HepG2 (cell line): ENCODE results near the gene TGFBRAP1. TPM values are rescaled to one million over a fixed set of nuclear protein-coding genes. Genes with fewer than 3 reads are reported as not detected.
A peak's percentile ranks its signal among the peaks of the same experiment; 100 is the strongest.

Experiments used
- ATAC-seq: fragments of 200-7000 bp; cut with Tn5 transposase; 3 replicates; pipeline ENCODE4 v1.9.1; 2020; ENCODE audit warnings: mild to moderate bottlenecking, moderate library complexity
- BruUV-seq: library from RNA; stranded (reverse); fragments of 400-500 nt; replicated peaks from 2 replicates; lab custom pipeline; 2021; lab: Mats Ljungman, UMichigan
- CTCF ChIA-PET: fragments of 300-600 bp; formaldehyde crosslinking; extraction: SDS; loops from one replicate; lab custom pipeline; 2021; ENCODE audit warnings: low total read pairs, inconsistent platforms, low intra/inter-chr PET ratio; lab: Yijun Ruan, JAX
- POLR2A ChIA-PET: fragments of 350-600 bp; sonication (Branson Sonifier 250); formaldehyde crosslinking; loops from one replicate; lab custom pipeline; 2020; ENCODE audit warnings: antibody characterized with exemption, inconsistent platforms; lab: Yijun Ruan, JAX
- DNase-seq: peaks from one replicate; pipeline ENCODE4 v3.0.0-alpha.2; 2015; ENCODE audit warnings: low spot score
- FAIRE-seq: peaks from 3 replicates; lab custom pipeline; 2011; peaks lifted over from hg19 to GRCh38; lab: Jason Lieb, UNC
- H2AFZ ChIP-seq: one replicate; pipeline ENCODE4 v1.6.1; 2011; ENCODE audit warnings: low read length, inconsistent platforms
- H3K27ac ChIP-seq: fragments of 300-600 bp; 3 replicates; pipeline ENCODE4 v1.8.0; 2011; ENCODE audit warnings: mixed run types, mild to moderate bottlenecking, mixed read lengths, low read length, inconsistent platforms; ENCODE audit not compliant: insufficient read depth; ENCODE audit errors: extremely low read length
- H3K27me3 ChIP-seq, 2 experiments: fragments of 200-600 bp in 1 of 2; 2 replicates in 1 of 2; 3 replicates in 1 of 2; pipeline versions ENCODE4 v1.6.0 to v1.8.0; 2011; ENCODE audit warnings: low read length in 2 of 2, mild to moderate bottlenecking in 2 of 2, moderate library complexity in 2 of 2, inconsistent platforms in 1 of 2; ENCODE audit not compliant: insufficient read depth in 2 of 2, control insufficient read depth in 1 of 2
- H3K36me3 ChIP-seq, 2 experiments: fragments of 200-600 bp in 1 of 2; replicated peaks in 1 of 2; 2 replicates in 1 of 2; 3 replicates in 1 of 2; pipeline versions ENCODE4 v1.5.1 to v1.8.0; 2011; ENCODE audit warnings: low read length in 2 of 2, inconsistent platforms in 1 of 2; ENCODE audit not compliant: insufficient read depth in 2 of 2, control insufficient read depth in 1 of 2
- H3K4me1 ChIP-seq: 2 replicates; pipeline ENCODE4 v1.5.1; 2012; ENCODE audit warnings: low read length, inconsistent platforms; ENCODE audit not compliant: insufficient read depth
- H3K4me2 ChIP-seq: 2 replicates; pipeline ENCODE4 v1.6.0; 2011; ENCODE audit warnings: low read depth, low read length, inconsistent platforms
- H3K4me3 ChIP-seq, 3 experiments: fragments of 200-600 bp in 1 of 3; sonication (generic), shearing (Covaris generic) in 1 of 3; replicated peaks in 1 of 3; 2 replicates each; pipeline ENCODE4 v1.5.1; 2011 to 2016; ENCODE audit warnings: low read length in 3 of 3, inconsistent platforms in 2 of 3, low read depth in 2 of 3, mild to moderate bottlenecking in 2 of 3, control low read depth in 1 of 3, mixed read lengths in 1 of 3; ENCODE audit not compliant: insufficient read depth in 1 of 3
- H3K79me2 ChIP-seq: one replicate; pipeline ENCODE4 v1.6.1; 2011; ENCODE audit warnings: low read length, inconsistent platforms; ENCODE audit not compliant: insufficient read depth
- H3K9ac ChIP-seq: 2 replicates; pipeline ENCODE4 v1.6.0; 2011; ENCODE audit warnings: mild to moderate bottlenecking, low read depth, low read length, inconsistent platforms; ENCODE audit not compliant: insufficient read depth
- H3K9me3 ChIP-seq: 2 replicates; pipeline ENCODE4 v1.5.1; 2012; ENCODE audit warnings: mild to moderate bottlenecking, low read length
- H4K20me1 ChIP-seq: 2 replicates; pipeline ENCODE4 v1.6.0; 2011; ENCODE audit warnings: inconsistent platforms, mild to moderate bottlenecking, low read length, moderate library complexity; ENCODE audit not compliant: insufficient read depth
- FOSL2 ChIP-seq: sonication (generic); formaldehyde crosslinking; IDR thresholded peaks from 2 replicates; pipeline ENCODE4 v1.4.0; 2020; ENCODE audit warnings: missing genetic modification reagents
- RBM22 ChIP-seq: fragments of 200-400 bp; formaldehyde crosslinking; optimal IDR thresholded peaks from 2 replicates; pipeline ENCODE3; 2017; ENCODE audit warnings: mild to moderate bottlenecking, low read length, moderate library complexity
- SRSF9 ChIP-seq: fragments of 200-400 bp; formaldehyde crosslinking; IDR thresholded peaks from 2 replicates; pipeline ENCODE4 v1.6.1; 2018; ENCODE audit warnings: borderline replicate concordance, mild to moderate bottlenecking, low read depth, low read length; ENCODE audit not compliant: insufficient read depth, poor library complexity, severe bottlenecking
- ZNF660 ChIP-seq: sonication (generic); formaldehyde crosslinking; IDR thresholded peaks from 2 replicates; pipeline ENCODE4 v1.5.1; 2020; ENCODE audit warnings: mild to moderate bottlenecking, low read depth, missing genetic modification reagents, borderline replicate concordance
- WGBS: methylation state at CpG from one replicate; pipeline ENCODE4 v1.1.6; 2017; ENCODE audit warnings: low lambda C conversion rate; 5-methylcytosine and 5-hydroxymethylcytosine counted together
- in situ Hi-C: cut with HindIII; loops from 2 replicates; pipeline ENCODE4 v1.10.0; 2017; ENCODE audit warnings: low pct_unique_long_range_greater_than_20kb; ENCODE audit not compliant: extremely low pct_ligation_motif_present
- intact Hi-C: fragments of 100-400 bp; cut with micrococcal nuclease; formaldehyde crosslinking; loops from one replicate; pipeline ENCODE4 v1.10.0; 2022; ENCODE audit not compliant: unreplicated experiment
- polyA plus RNA-seq, 8 experiments: library from polyadenylated mRNA; depleted of rRNA in 3 of 8; stranded (reverse) in 7 of 8; unstranded in 1 of 8; fragments of >200 nt; fragmentation: Illumina TruSeq in 4 of 8; extraction: Trizol in 4 of 8; gene quantifications; 2 replicates each; pipeline versions ENCODE4 v1.2.1 to v1.2.3, GENCODE V29; 2011 to 2016; ENCODE audit warnings: low read depth in 4 of 8, missing spikeins in 1 of 8, mixed read lengths in 1 of 8; ENCODE audit not compliant: insufficient read depth in 1 of 8
- total RNA-seq, 5 experiments: library from RNA; depleted of rRNA; stranded (reverse); fragments of >200 nt; fragmentation: Illumina TruSeq; extraction: Trizol; gene quantifications; 2 replicates each; pipeline ENCODE4 v1.2.3, GENCODE V29; 2016; ENCODE audit warnings: low read depth in 1 of 5

TGFBRAP1 gene
- total and polyA plus RNA-seq, 2 of the 13 experiments (the other 11 are each of a cell fraction or from before 2014, with no cell fraction given) = 12.7 to 22.9 TPM

- POLR2A ChIA-PET = no interaction called here
- H3K79me2 ChIP-seq = no peaks in the 10 kb centered on the region
- no peak for FAIRE-seq
- no peaks in the 10 kb centered on the region for H3K27me3 ChIP-seq
- no peak overlapping the region for H3K4me3 ChIP-seq
- H3K27ac ChIP-seq = no peak overlapping the region
- intact Hi-C loops (no loop called here), in situ Hi-C loops (no loop called here)
- CTCF ChIA-PET = no interaction called here
- no peaks in the 10 kb centered on the region for H3K9me3 ChIP-seq
- no peaks in the 10 kb centered on the region for H4K20me1 ChIP-seq
- no peak for DNase-seq
- no TSS peak for BruUV-seq
- H3K36me3 ChIP-seq = peaks cover 53 to 98% of the 10 kb centered on the region in 2 experiments
- H3K4me1 ChIP-seq = no peaks in the 10 kb centered on the region
- no peak overlapping the region for H2AFZ ChIP-seq
- no peak overlapping the region for H3K9ac ChIP-seq
- 97% methylated on average over 4 of the region's 4 CpGs for WGBS
- H3K4me2 ChIP-seq = no peak overlapping the region
- TF ChIP-seq RBM22 = peak; percentile 48
- TF ChIP-seq ZNF660 = no peak
- no peak for ATAC-seq
Observed at GRCh38 chr2:105274046-105274445, 55.5 kb downstream of the TGFBRAP1 start.

GRCh38 chr2:105272176-105272575 is 57.4 kb downstream of the TGFBRAP1 start:
- DNase-seq = peak; percentile 15
- 77% methylated on average over 9 of the region's 9 CpGs for WGBS
- Histone ChIP-seq H3K9me3 (no peaks in the 10 kb centered on the region), H3K36me3 (peaks cover 55 to 98% of the 10 kb centered on the region in 2 experiments), H2AFZ (no peak overlapping the region), H3K79me2 (no peaks in the 10 kb centered on the region), H3K9ac (no peak overlapping the region), H3K27ac (no peak overlapping the region), H4K20me1 (no peaks in the 10 kb centered on the region), H3K4me3 (no peak overlapping the region), H3K4me1 (no peaks in the 10 kb centered on the region), H3K27me3 (no peaks in the 10 kb centered on the region), H3K4me2 (no peak overlapping the region)
- ATAC-seq = peak; percentile 62
- no peak for FAIRE-seq
- intact Hi-C loops = no loop called here
- 0 out of 2 replicates have a peak, but pooled peaks have one; percentile 10 for TF ChIP-seq FOSL2 (CRISPR knock-in tag)
- no peak for TF ChIP-seq SRSF9
- in situ Hi-C loops = no loop called here
- ChIA-PET POLR2A (no interaction called here), CTCF (no interaction called here)
- BruUV-seq = no TSS peak
